CD4-positive, alpha-beta T cell treated with Interleukin-1 beta for 1 hour (primary cell): ENCODE data around the gene TEKTIP1.

Source experiments
- DNase-seq, 2 donors: peaks; one replicate each; pipeline ENCODE4 v3.0.0-alpha.2; 2020 to 2022

TEKTIP1 gene

GRCh38 chr19:3586707-3587346 is 47.9 kb downstream of the TEKTIP1 start:
- DNase-seq, result no peak

GRCh38 chr19:3589439-3589838 is 50.5 kb downstream of the TEKTIP1 start:
- DNase-seq, result no peak

GRCh38 chr19:3589949-3590348 is 51.0 kb downstream of the TEKTIP1 start:
- DNase-seq, result no peak

- no peak for DNase-seq
Measured at GRCh38 chr19:3590991-3591659, 52.2 kb downstream of the TEKTIP1 start.

- no peak for DNase-seq
Measured at GRCh38 chr19:3591876-3592613, 53.1 kb downstream of the TEKTIP1 start.

GRCh38 chr19:3593156-3593555 is 54.2 kb downstream of the TEKTIP1 start:
- DNase-seq, result no peak
